OCI-M2 (cell line): ENCODE measurements around the gene ZNF536.

Source experiments
- DNase-seq: peaks from one replicate; lab custom pipeline; 2025; ENCODE audit not compliant: unreplicated experiment; lab: John Stamatoyannopoulos, UW

ZNF536 gene

DNA sequence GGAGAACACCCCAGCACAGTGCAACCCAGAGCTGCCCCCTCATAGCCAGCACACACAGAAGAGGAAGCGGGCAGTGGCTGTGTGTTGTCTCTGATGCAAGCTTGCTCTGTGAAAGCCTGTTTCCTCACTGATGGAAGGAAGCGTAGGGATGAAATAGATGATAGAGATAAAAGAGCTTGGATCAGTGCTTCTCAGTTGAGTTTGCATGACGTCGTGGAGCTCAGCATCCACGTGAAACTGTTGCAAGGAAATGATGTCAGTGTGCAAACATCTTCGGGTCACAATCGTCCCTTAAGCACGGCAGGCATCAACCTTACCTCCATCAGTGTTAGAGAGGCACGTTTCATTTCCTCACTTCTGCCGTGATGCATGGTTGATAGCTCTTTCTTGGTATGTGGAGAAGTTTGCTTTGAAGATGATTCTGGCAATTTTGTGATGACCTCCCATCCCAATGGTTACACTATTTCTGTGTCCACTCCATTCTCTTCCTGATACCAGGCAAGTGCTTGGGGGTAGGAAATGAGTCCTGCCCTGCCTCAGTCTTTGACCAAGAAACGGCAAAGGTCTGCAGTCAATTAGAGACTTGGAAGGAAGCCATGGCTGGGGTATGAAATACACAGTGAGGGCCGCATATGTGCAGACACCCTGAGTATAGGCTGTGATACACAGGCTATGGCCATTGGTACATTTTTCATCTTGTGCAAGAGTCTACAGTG is 183.0 kb downstream of the ZNF536 start:
- no peak for DNase-seq

DNA sequence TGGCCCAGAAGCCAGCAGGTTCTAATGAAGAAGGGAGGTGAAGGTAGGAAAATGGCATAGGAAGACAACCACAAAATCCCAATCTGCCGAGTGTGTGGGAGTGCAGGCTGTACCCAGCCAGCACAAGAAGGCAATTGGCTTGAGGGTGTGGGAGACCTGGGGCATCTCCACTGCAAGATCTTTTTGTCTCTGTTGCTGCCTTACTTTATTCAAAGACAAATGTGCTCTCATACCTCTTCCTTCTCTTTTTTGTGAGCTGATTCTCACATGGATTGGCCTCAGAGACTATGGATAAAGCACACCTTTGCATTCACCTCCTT is 183.6 kb downstream of the ZNF536 start:
- no peak for DNase-seq

DNA sequence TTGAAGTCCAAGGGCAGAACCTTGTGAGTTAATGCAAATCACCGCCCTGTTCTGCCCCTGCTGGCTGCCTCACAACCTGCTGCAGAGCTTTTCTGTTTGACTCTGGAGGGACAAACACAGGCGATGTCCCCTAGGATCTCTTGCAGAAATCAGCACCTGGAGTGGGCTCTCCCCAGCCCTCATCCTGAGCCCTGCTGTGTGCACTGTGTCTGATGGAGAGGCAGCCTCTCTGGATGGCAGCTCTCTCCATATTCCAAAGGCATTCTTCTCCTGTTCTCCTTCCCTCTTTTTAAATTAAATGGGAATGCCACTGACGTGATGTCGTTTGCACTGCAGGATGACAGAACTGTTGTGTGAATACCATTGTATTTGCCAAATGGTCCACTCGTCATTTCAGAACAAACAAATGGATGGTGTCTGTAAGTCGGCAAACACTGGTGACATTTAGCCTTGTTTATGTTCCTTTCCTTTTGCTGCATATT is 184.1 kb downstream of the ZNF536 start:
- DNase-seq, result no peak

DNA sequence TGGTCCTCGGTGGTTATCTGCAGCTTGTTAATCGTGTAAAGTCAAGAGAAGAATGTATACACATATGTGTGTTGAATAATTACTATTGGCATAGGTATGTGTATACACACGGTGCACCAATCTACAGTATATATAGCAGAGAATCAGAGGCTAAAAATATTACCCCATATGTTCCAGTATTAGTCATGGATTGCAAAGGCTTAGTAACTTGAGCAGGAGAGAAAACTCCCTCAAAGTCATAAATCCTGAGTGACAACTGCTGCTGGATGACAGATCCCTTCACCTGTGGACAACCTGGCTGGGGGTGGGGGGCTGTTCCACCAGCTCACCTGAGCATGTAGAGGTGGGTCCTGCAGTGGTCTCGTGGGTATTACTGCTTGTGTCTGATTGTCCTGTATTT is 185.0 kb downstream of the ZNF536 start:
- DNase-seq, result no peak

DNA sequence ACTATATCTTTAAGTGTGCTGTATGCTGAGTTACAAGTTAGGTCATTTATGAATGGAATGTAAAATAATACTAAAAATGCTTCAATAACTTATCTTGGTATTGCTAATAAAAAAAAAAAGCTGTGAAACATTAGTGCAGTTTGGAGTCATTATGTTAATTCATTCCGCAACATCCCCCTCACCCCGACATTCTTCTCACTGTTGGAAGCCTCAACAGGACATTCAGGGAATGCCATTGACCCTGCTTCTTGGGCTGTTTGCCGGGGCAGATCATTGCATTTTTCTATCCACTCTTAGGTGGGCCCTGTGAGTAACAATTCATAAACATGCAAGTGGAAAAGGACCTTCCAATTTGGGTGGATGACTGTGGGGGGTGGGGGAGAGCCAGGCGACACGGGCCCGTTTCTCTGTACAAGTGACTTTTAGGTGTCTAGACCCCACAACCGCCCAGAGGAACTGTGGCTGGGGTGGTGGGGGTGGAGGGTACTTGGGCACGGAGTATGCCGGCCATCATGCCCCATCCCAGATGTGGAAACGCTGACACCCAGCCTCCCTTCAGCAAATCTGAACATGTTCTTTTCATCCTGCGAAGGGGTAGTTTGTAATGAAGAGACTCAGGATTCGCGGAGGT is 185.9 kb downstream of the ZNF536 start:
- DNase-seq, result no peak

DNA sequence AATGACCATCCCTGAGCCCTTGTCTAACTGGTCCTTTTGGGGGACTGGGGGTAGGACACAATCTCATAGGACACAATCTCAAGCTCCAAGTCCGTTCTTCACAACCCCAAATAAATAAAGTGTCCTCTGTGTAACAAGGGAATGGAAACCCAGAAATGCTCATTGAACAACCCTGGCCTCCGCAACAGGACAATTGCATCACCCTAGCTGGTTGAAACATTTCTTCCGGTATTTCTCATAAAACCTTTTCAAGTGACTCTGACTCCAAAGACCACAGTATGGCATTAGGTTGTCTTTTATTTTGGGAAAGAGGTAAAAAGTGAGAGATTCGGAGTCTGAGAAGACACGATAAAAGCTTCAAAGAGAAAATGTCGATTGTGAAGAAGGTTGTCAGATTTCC is 186.6 kb downstream of the ZNF536 start:
- no peak for DNase-seq

DNA sequence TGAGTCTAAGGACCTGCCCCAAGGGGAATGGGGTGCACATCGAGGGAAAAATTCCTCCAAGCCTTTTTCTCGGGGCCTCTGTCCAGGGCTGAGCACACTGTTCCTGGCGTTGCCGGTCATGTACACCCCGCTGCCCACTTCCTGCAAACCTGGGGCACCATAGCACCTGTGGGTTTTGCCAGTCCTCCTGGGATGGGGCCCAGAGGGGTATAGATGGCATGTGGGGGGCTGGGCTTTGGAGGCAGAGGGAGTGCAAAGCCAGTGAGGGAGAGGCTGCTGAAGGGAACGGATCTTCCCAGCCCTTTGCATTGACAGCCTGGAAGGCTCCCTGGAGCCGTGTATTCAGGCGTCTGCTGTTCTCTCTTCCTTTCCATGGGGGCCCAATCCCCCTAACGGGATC is 187.3 kb downstream of the ZNF536 start:
- DNase-seq, result no peak

DNA sequence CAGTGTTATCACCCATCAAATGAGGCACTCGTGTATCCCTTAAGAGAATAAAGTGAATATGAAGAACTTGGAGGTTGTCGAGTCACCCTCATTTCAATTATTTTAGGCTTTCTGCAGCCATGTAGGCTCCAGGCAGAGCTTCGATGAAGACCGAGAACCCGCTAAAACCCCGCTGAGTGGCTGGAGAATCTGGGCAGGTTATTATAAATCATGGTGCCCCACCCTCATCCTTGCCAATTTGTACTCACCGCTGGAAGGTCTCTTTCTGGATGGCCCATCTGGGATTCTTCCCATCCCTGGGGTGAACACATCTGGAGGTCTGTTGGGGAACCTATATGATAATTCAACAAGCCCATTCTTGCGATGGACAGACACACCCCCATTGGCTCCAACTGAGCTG is 190.8 kb downstream of the ZNF536 start:
- DNase-seq, result no peak

DNA sequence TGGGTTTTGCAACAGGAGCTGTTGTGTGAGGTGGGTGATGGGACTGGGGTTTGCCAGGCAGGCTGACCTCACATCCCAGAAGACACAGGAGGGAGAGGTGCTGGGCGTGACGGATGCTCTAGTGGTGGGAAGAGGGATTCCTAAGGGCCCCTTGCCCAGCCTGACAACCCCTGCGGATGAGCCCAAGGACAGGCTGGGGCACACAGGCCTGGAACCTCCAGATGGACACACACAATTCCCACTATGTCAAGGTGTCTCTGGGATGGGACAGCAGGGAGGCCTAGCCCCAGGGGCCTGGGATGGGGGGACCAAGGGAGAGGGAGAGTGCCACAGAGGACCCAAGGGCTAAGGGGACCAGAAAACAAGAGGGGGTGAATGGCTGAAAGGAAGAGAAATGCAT is 191.5 kb downstream of the ZNF536 start:
- no peak for DNase-seq

DNA sequence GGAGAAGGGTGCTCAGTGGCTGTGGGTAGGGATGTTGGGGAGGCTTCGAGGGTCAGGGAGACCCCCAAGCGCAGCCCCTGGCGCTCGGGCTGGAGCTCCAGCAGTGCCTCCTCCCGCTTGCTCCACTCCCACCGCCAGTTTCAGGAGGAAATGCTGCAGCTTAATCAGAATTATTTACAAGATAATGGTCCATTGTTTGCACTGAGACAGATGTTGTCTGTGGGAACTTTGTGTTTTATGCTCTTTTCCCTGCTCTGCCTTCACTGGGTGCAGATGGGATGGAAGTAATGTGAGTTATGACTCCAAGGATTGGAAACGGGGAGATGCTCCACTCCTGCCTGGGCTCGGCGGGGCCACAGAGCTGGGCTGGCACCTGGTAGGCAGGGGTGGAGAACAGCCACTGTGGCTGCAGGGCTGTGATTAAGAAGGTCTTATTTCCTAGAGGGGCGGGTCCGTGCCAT is 192.4 kb downstream of the ZNF536 start:
- no peak for DNase-seq

DNA sequence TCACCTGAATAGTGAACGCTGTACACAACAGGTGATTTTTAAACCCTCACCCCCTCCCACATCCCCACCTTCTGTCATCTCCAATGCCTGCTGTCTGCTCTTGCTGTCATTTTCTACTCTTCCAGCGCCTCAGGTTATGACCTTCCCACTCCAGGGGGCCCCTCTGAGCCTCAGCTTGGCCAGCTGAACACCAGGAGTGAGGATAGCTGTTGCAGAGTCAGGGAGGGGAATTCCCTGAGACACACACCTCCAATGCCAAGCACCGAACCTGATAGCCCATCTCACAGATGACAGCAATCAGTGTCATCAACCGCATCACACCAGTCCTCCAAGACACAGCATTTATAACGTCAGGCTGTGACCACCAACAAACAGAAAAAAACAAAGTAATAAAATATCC is 193.5 kb downstream of the ZNF536 start:
- DNase-seq, result no peak

DNA sequence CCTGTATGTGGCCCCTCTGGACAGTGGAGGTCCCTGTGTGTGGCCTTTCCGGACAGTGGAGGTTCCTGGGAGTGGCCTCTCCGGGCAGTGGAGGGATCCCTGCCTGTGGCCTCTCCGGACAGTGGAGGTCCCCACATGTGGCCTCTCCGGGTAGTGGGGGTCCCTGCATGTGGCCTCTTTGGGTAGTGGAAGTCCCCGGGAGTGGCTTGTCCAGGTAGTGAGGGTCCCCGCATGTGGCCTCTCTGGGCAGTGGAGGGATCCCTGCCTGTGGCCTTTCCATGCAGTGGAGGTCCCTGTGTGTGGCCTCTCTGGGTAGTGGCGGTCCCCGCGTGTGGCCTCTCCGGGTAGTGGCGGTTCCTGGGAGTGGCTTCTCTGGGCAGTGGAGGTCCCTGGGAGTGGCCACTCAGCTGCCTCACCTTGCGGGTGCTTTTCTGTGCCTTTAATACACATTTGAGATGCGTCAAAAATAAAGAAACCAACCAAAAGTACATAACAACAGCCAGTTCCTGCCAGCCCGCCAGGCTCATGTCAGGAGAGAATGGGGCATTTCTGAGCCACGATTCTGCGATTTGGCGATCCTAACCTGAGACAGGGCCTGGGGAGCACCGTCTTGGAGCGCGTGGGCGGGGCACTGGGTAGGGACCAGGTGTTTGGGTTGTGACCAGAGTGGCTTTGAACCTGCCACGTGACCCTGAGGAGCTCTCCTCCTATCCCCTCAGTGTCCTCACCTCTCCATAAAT is 194.7 kb downstream of the ZNF536 start:
- no peak for DNase-seq

DNA sequence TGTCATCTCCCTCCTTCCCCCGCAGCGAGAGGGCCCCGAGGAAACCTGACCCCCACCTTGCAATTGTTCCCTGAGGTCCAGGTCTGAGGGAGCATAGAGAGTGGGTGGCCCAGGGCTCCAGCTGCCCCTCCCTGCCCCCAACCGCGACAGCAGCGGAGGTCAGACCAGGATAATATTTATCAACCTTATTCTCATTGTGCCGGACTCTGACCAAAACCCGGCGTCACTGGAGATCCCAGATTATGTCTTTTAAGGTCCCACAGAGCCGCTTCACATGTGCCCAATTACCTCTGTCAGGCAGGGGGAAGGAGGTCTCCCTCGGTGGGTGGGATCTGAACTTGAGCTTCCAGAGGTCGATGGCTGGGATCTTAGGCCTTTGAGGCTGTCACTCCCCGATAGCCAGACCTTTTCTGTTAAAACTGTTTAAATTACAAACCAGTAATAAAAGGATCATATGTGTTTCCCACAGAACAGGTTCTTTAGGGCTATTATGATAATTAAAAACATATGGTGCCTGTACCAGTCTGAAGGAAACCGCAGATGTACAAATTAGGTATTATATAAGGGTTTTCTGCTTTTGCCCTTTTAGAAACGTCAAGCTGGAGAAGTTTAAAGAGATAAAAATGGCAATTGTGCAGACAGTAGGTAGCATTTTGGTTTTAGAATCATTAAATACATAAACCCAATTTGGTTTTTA is 195.5 kb downstream of the ZNF536 start:
- no peak for DNase-seq

DNA sequence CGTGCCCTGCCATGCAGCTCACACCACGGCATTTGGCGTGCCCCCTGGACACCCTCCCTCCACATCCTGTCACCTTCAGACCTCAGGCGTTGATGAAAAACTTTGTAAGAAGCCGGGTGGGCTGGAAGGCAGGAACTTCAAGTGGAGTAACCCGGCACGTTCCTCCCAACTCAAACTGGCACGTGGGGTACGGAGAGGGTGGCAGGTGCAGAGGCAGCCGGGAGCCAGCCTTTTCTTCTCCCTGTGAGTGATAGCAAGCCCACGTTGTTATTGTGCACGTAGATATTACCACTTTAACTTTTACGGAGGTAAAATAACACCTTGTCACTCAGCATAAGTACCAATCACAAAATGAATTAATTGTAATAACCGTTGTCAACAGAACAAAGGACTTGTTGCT is 198.0 kb downstream of the ZNF536 start:
- DNase-seq, result no peak

DNA sequence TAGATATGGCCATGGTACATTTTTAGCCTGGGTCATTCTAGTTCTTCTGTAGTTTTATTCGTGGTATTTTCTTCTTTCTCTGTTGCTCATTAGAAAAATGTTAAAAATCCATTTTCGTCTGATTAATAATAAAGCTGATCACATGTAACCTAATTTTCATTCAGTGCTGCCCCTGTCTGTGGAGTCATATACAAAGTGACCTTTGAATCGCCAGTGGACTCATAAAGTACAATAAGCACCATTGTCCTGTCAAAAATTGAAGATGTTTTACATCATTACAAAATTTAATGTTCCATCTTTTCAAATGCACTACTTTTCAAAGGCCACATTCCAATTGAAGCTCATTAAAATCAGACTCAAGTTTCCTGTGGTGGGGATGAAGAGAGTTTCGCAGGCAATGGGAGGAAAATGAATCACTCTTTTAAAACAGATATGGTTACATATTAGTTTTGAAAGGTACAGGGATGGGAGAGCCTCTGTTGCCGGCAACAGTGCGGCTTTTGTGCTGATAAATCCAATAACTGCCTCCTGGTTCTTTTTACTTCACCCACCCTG is 205.4 kb downstream of the ZNF536 start:
- no peak for DNase-seq

DNA sequence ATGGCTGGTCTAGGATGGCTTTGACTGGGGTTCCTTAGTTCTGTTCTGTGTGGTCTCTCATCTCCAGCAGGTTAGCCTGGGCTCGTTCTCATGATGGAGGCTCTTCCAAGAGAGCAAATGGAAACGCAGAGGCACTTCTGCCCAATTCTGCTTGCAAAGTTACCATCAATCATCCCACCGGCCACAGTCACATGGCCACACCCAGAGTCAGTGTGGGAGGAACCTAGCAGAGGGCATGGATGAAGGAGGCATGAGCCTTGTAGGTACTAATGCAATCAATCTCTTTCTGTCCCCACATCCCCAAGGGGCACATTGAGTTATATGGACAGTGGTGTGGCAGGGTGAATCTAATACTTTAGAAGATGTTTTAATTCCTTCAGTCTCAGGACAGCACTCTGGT is 207.2 kb downstream of the ZNF536 start:
- DNase-seq, result no peak

DNA sequence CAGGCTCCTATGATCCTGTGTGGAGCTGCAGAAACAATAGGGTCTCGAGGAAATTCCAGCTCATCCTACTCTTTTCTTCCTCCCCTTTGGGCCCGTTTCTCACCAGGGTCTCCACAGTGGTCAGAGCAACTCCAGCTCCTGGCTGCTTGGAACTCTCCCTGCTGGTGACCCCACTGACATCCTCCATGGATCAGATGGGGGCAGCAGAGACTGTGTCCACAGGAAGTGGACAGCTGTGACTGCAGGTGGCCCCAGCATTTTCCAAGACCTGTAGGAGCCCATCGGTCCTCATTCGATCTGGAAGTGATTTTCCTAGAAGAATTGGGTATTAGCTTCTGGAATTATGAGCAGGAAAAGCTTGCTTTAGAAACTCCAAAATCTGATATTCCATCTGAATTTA is 208.5 kb downstream of the ZNF536 start:
- no peak for DNase-seq

DNA sequence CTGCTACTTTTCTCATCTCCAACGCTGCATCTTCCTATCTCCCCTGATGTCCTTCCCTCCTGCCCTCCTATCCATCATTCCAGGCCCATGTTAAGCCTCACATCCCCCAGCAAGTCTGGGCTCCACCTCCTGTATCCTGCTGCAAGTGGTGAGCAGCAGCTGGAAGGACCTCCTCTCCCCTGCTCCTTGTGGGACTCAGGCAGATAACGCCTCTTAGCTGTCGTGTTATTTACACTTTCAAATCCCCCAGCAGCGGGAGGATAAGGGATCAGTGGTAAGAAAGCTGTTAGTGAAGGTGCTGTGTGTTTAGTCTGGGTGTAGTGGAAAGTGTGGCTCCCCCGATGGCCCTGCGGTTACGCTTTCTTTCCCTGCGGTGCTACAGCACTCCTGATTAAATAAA is 211.9 kb downstream of the ZNF536 start:
- no peak for DNase-seq

DNA sequence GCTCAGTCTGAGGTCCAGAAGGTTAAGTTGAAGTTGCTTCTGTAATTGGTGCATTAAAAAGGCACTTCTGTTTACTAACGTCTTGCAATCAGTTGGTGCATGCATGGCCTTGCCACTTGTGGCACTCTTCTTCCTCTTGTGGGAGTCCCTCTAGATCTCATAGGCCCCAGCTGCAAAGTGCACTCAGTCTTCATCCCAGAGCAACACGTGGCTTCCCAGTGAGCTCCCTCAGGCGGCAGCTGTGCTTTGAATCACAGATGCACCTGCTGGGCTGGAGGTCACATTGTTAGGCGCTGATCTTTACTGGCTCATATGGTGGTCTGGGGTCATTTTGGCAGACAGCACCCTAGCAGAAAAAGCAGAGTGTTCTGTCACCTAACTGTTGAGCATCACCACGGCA is 215.7 kb downstream of the ZNF536 start:
- no peak for DNase-seq

DNA sequence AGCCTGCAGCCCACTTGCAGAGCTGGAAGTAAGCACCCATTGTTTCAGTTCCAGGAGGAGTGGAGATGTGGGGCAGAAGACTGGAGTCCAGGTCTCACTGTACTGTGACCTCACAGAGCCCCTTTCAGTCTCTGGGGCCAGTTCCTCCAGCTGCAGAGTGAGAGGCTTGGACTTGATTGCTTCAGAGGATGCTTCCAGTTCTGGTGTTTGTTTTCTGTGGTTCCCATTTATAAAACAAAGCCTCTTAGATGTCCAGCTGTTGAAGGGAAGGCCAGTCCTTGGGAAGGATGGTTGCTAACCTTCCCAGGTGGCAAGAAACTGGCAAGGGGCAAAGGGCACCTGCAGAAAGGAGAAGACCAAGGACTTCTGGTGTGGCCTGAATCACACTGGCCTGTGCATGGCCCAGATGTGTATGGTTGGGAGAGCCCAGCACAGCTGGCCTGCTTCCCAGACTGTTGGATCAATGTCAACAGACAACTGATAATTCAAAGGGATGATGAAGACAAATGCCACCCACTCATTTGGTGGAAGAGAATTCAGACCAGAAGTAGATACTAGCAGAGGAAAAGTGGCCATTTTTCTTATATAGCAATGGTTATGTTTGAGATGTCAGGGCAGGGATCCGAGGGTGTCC is 218.5 kb downstream of the ZNF536 start:
- no peak for DNase-seq

DNA sequence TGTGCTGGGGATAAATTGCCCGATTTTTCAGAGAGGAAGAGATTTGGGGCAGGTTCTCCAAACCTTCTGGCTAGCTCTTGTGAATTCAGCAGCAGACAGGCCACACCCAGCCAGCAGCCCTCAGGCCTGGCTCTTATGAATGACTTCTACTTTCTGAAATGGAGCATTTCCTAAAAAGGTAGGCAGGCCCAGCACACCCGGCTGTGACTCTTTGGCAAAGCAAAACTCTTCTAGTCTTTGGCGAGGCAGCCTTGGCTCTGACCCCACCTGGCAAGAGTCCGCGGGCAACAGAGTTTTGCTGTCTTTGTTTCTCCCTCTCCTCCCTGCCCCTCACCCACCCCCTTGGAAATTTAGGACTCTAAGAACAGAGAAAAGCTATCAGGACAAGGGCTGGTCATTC is 221.2 kb downstream of the ZNF536 start:
- DNase-seq, result no peak
